ENCODE measurements around the gene PPBP.

DNA sequence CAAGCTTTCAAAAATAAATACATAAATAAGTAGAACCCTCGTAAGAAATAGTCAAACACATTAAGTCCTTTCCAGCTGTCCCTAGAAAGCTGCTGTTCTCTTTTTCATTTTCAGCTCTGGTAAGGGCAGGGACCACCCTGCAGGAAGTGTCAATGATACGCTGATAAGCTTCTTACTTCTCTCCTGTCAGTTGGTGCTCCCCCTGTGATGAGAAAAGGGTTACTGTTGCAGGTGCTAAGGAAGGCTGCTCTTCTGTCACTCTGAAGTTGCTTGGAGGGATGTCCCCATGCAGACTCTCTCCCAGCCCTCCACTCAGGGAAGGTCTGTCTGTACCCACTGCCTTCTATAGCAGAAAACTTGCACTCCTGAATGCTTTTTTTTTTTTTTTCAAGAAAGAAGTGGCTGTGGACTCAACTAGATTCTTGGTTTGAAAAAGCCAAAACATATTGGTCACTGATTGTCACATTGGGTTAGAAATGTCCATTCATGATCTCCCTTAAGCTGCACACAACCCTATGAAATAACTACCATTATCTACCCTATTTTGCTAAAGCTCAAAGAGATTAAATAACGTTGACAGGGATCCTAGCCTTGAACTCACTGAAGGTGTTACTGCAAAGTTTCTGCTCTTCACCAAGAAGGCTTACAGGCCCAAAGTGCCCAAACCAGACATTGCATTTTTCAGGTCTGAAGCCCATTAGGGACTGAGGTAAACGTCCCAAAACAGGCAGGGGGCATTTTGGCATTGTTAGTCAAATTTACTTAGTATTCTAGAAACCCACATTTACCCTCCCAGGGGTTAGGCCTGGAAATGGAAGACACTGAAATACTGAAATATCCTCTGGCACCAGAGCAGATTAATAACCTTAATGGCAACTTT lies 49.3 kb upstream of the PPBP start:
- TF ChIP-seq FOXM1 (IDR thresholded peaks at IDR 0.05; ENCODE audit: borderline replicate concordance) (no peak), SP1 (IDR thresholded peaks at IDR 0.05) (no peak), ARNT (IDR thresholded peaks at IDR 0.05) (no peak), NFRKB (IDR thresholded peaks at IDR 0.05) (no peak), LEF1 (IDR thresholded peaks at IDR 0.05; ENCODE audit: borderline replicate concordance) (no peak), BHLHE40 (IDR thresholded peaks at IDR 0.05; ENCODE audit: borderline replicate concordance) (no peak), FOXK2 (IDR thresholded peaks at IDR 0.05) (no peak), TARDBP (IDR thresholded peaks at IDR 0.05) (no peak), FOXA1 (IDR thresholded peaks at IDR 0.05) (no peak), L3MBTL2 (conservative IDR thresholded peaks at IDR 0.05) (no peak), ELF4 (IDR thresholded peaks at IDR 0.05) (no peak), PKNOX1 (IDR thresholded peaks at IDR 0.05) (no peak), SUZ12 (IDR thresholded peaks at IDR 0.05) (no peak)
